C4-2B (cell line): ENCODE measurements around the gene AP1M1.

ENCODE experiments used
- ZFX ChIP-seq: fragments of 450-650 bp; IDR thresholded peaks from 2 replicates; pipeline ENCODE4 v1.6.1; 2017
- TF ChIP-seq, protein P1 (sequence below): fragments of 450-650 bp; conservative IDR thresholded peaks from 2 replicates; pipeline ENCODE4 v1.5.1; 2017; ENCODE audit warnings: mild to moderate bottlenecking

DNA sequence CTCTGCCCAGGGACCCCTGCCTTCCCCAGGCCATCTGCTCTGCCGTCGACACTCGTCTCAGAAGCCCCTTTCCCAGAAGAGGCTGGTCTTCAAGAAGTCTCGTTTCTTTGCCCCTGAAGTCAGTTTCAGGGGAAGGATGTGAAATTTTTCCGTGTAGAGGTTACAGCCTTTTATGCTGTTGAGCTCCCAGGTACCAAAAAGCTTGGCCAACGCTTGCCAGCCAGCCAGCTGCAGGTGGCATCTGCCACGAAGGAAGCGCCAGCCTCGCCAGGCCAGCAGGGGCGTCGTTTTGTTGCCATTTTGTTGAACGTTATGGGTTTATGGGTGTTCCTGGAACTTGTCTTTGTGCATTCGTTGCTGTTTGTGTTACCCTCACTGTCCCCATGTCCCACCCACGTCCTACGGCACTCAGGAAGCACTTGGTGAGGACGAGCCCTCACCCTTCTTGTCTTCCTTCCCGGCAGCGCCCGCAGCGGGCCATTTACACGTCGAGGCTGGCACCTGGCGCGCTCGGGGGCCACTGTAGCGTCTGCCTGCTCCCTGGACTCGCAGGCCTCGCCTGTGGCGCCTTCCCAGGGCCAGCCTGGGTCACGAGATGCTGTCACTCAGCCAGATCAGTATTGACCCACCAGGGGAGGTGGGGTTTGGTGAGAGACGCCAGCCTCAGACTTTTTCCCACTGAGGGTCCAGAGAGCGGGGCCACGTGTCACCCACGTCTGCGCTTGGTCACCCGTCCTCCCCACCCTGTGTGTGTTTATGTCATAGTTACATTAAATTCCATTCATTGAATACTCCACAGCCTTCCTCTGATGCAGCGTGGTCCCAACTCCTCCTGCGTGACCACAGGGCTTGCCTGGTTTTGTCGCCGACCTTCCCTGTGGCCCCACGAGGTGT, 37.1 kb downstream of the AP1M1 start:
- no peak for TF ChIP-seq ZFX
- TF ChIP-seq, protein P1, sequence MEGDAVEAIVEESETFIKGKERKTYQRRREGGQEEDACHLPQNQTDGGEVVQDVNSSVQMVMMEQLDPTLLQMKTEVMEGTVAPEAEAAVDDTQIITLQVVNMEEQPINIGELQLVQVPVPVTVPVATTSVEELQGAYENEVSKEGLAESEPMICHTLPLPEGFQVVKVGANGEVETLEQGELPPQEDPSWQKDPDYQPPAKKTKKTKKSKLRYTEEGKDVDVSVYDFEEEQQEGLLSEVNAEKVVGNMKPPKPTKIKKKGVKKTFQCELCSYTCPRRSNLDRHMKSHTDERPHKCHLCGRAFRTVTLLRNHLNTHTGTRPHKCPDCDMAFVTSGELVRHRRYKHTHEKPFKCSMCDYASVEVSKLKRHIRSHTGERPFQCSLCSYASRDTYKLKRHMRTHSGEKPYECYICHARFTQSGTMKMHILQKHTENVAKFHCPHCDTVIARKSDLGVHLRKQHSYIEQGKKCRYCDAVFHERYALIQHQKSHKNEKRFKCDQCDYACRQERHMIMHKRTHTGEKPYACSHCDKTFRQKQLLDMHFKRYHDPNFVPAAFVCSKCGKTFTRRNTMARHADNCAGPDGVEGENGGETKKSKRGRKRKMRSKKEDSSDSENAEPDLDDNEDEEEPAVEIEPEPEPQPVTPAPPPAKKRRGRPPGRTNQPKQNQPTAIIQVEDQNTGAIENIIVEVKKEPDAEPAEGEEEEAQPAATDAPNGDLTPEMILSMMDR, result no peak
